ENCODE measurements around the gene MADD.
A peak's percentile ranks its signal among the peaks of the same experiment; 100 is the strongest.

Gene MADD

GRCh38 chr11:47355283-47356128 is 85.6 kb downstream of the MADD start:
- Histone ChIP-seq H3K4me1 (peaks cover 56% of the 10 kb centered on the region), H3K9me3 (no peaks in the 10 kb centered on the region), H3K27me3 (no peaks in the 10 kb centered on the region), H3K4me2 (no peak overlapping the region), H4K20me1 (no peaks in the 10 kb centered on the region), H3K36me3 (peaks cover 27% of the 10 kb centered on the region), H3K27ac (no peak overlapping the region), H3K9ac (no peak overlapping the region), H3K4me3 (no peak overlapping the region)
- no peak for TF ChIP-seq Cebpa-rat (IDR thresholded peaks at IDR 0.05)

GRCh38 chr11:47356129-47356997 is 86.4 kb downstream of the MADD start:
- H3K36me3 ChIP-seq = peaks cover 27% of the 10 kb centered on the region
- H3K27me3 ChIP-seq = no peaks in the 10 kb centered on the region
- no peak overlapping the region for H3K27ac ChIP-seq
- peaks cover 57% of the 10 kb centered on the region for H3K4me1 ChIP-seq
- no peak overlapping the region for H3K4me2 ChIP-seq
- H3K9me3 ChIP-seq = no peaks in the 10 kb centered on the region
- no peak overlapping the region for H3K4me3 ChIP-seq
- no peaks in the 10 kb centered on the region for H4K20me1 ChIP-seq
- H3K9ac ChIP-seq = no peak overlapping the region
- TF ChIP-seq Cebpa-rat (IDR thresholded peaks at IDR 0.05) = no peak

- no peak for TF ChIP-seq Cebpa-rat (IDR thresholded peaks at IDR 0.05)
- H4K20me1 ChIP-seq = no peaks in the 10 kb centered on the region
These were observed 87.0 kb downstream of the MADD start for GRCh38 chr11:47356998-47357329.

GRCh38 chr11:47357985-47358730 is 88.2 kb downstream of the MADD start:
- Histone ChIP-seq H3K4me3 (no peak overlapping the region), H4K20me1 (no peaks in the 10 kb centered on the region), H3K4me1 (peaks cover 62% of the 10 kb centered on the region), H3K9me3 (no peaks in the 10 kb centered on the region), H3K4me2 (peak overlapping the region; percentile 80), H3K9ac (peak overlapping the region; percentile 79), H3K27me3 (no peaks in the 10 kb centered on the region), H3K36me3 (peaks cover 27% of the 10 kb centered on the region), H3K27ac (peak overlapping the region; percentile 99)
- no peak for TF ChIP-seq Cebpa-rat (IDR thresholded peaks at IDR 0.05)

More at GRCh38 chr11:47356998-47357329, 87.0 kb downstream of the MADD start:
- Histone ChIP-seq H3K9me3 (no peaks in the 10 kb centered on the region), H3K4me3 (no peak overlapping the region), H3K27ac (no peak overlapping the region), H3K27me3 (no peaks in the 10 kb centered on the region), H3K4me1 (peaks cover 57% of the 10 kb centered on the region), H3K9ac (no peak overlapping the region), H3K4me2 (no peak overlapping the region), H3K36me3 (peaks cover 27% of the 10 kb centered on the region)

GRCh38 chr11:47358731-47359051 is 88.8 kb downstream of the MADD start:
- Histone ChIP-seq H3K27ac (peak overlapping the region; percentile 99), H3K4me1 (peaks cover 64% of the 10 kb centered on the region), H3K27me3 (no peaks in the 10 kb centered on the region), H3K9ac (peak overlapping the region; percentile 79), H3K9me3 (no peaks in the 10 kb centered on the region), H3K4me2 (peak overlapping the region; percentile 80), H4K20me1 (no peaks in the 10 kb centered on the region), H3K36me3 (peaks cover 27% of the 10 kb centered on the region), H3K4me3 (no peak overlapping the region)
- TF ChIP-seq Cebpa-rat (IDR thresholded peaks at IDR 0.05) = no peak

- Histone ChIP-seq H3K9me3 (no peaks in the 10 kb centered on the region), H3K9ac (peak overlapping the region; percentile 79), H3K36me3 (peaks cover 24% of the 10 kb centered on the region), H3K27me3 (no peaks in the 10 kb centered on the region), H3K4me1 (peaks cover 62% of the 10 kb centered on the region), H3K4me2 (peak overlapping the region; percentile 80), H4K20me1 (no peaks in the 10 kb centered on the region), H3K27ac (peak overlapping the region; percentile 99), H3K4me3 (no peak overlapping the region)
- TF ChIP-seq Cebpa-rat (IDR thresholded peaks at IDR 0.05) = no peak
These were observed 89.2 kb downstream of the MADD start for GRCh38 chr11:47359162-47359561.

GRCh38 chr11:47359586-47359985 is 89.7 kb downstream of the MADD start:
- peak; percentile 94 for TF ChIP-seq Cebpa-rat (IDR thresholded peaks at IDR 0.05)
- Histone ChIP-seq H3K9ac (peak overlapping the region; percentile 79), H3K9me3 (no peaks in the 10 kb centered on the region), H4K20me1 (no peaks in the 10 kb centered on the region; the same call in 1 of the 2 replicates), H3K4me3 (no peak overlapping the region), H3K27ac (peak overlapping the region; percentile 99), H3K4me2 (peak overlapping the region; percentile 80), H3K4me1 (peaks cover 63% of the 10 kb centered on the region), H3K27me3 (no peaks in the 10 kb centered on the region), H3K36me3 (peaks cover 25% of the 10 kb centered on the region)

GRCh38 chr11:47360341-47360740 is 90.4 kb downstream of the MADD start:
- Histone ChIP-seq H3K4me3 (no peak overlapping the region), H3K9ac (peak overlapping the region; percentile 79; the same call in 1 of the 2 replicates), H3K4me1 (peaks cover 71% of the 10 kb centered on the region), H4K20me1 (no peaks in the 10 kb centered on the region; the same call in 1 of the 2 replicates), H3K36me3 (peaks cover 30% of the 10 kb centered on the region), H3K27me3 (no peaks in the 10 kb centered on the region), H3K4me2 (peak overlapping the region; percentile 80), H3K9me3 (no peaks in the 10 kb centered on the region), H3K27ac (peak overlapping the region; percentile 99)
- no peak for TF ChIP-seq Cebpa-rat (IDR thresholded peaks at IDR 0.05)

GRCh38 chr11:47361419-47361818 is 91.5 kb downstream of the MADD start:
- Histone ChIP-seq H3K9me3 (no peaks in the 10 kb centered on the region), H3K4me3 (no peak overlapping the region), H4K20me1 (peaks cover 6% of the 10 kb centered on the region; the same call in 1 of the 2 replicates), H3K27me3 (no peaks in the 10 kb centered on the region), H3K36me3 (peaks cover 30% of the 10 kb centered on the region), H3K9ac (peak overlapping the region; percentile 79), H3K4me1 (peaks cover 81% of the 10 kb centered on the region), H3K4me2 (peak overlapping the region; percentile 80), H3K27ac (peak overlapping the region; percentile 99)
- TF ChIP-seq Cebpa-rat (IDR thresholded peaks at IDR 0.05) = no peak

All from BLaER1 (cell line).